Osteocyte (in vitro differentiated cells): ENCODE results near the gene TAF5L. TPM values are rescaled to one million over a fixed set of nuclear protein-coding genes. Genes with fewer than 3 reads are reported as not detected.
"Not testable (repeated sequence)": the region's sequence is repeated elsewhere in the genome, so short reads cannot be mapped to it uniquely, and the experiment has no call there.

Experiments used
- DNase-seq: peaks from one replicate; pipeline ENCODE4 v3.0.0; 2021; ENCODE audit warnings: mixed read lengths; ENCODE audit not compliant: unreplicated experiment; ENCODE audit errors: extremely low spot score
- H3K27ac Mint-ChIP-seq: one replicate; pipeline ENCODE4 v1.8.0; 2021; ENCODE audit warnings: mild to moderate bottlenecking, mixed read lengths; ENCODE audit not compliant: unreplicated experiment
- H3K27me3 Mint-ChIP-seq: one replicate; pipeline ENCODE4 v1.8.0; 2021; ENCODE audit warnings: mixed read lengths; ENCODE audit not compliant: unreplicated experiment
- H3K36me3 Mint-ChIP-seq: one replicate; pipeline ENCODE4 v1.8.0; 2021; ENCODE audit warnings: mixed read lengths; ENCODE audit not compliant: unreplicated experiment
- H3K4me1 Mint-ChIP-seq: one replicate; pipeline ENCODE4 v1.8.0; 2021; ENCODE audit warnings: mixed read lengths; ENCODE audit not compliant: unreplicated experiment
- H3K4me3 Mint-ChIP-seq: one replicate; pipeline ENCODE4 v1.8.0; 2021; ENCODE audit warnings: mild to moderate bottlenecking, moderate library complexity, mixed read lengths; ENCODE audit not compliant: unreplicated experiment
- H3K9me3 Mint-ChIP-seq: one replicate; pipeline ENCODE4 v1.8.0; 2021; ENCODE audit warnings: mixed read lengths; ENCODE audit not compliant: unreplicated experiment
- CTCF ChIP-seq: fragments of 200-600 bp; sonication (generic); IDR thresholded peaks from 2 replicates; pipeline ENCODE4 v1.5.0; 2021; ENCODE audit warnings: antibody characterized with exemption, mild to moderate bottlenecking, moderate library complexity
- total RNA-seq: library from RNA; stranded (reverse); gene quantifications from 2 replicates; pipeline ENCODE4 v1.2.1, GENCODE V29; 2021

The TAF5L gene
- total RNA-seq, 1 donor from 2014 or later = 18.3 TPM

GRCh38 chr1:229625071-229625914 lies 629 bp downstream of the TAF5L start:
- no peak for DNase-seq
- H3K27me3 Mint-ChIP-seq = no peaks in the 10 kb centered on the region
- H3K27ac Mint-ChIP-seq = peak overlapping the region; percentile 88
- no peak for TF ChIP-seq CTCF
- peaks cover 5% of the 10 kb centered on the region for H3K36me3 Mint-ChIP-seq
- peaks cover 39% of the 10 kb centered on the region for H3K4me1 Mint-ChIP-seq
- H3K4me3 Mint-ChIP-seq = peak overlapping the region; percentile 94
- no peaks in the 10 kb centered on the region for H3K9me3 Mint-ChIP-seq

GRCh38 chr1:229624521-229625070 lies 1.3 kb downstream of the TAF5L start:
- TF ChIP-seq CTCF = no peak
- Mint-ChIP-seq H3K27ac (peak overlapping the region; percentile 88), H3K4me3 (peak overlapping the region; percentile 94), H3K36me3 (peaks cover 5% of the 10 kb centered on the region), H3K4me1 (peaks cover 43% of the 10 kb centered on the region), H3K27me3 (no peaks in the 10 kb centered on the region), H3K9me3 (no peaks in the 10 kb centered on the region)
- DNase-seq = no peak

- TF ChIP-seq CTCF = no peak
- no peak overlapping the region for H3K27ac Mint-ChIP-seq
- no peak for DNase-seq
- no peaks in the 10 kb centered on the region for H3K9me3 Mint-ChIP-seq
- H3K4me3 Mint-ChIP-seq = peak overlapping the region; percentile 7
- H3K36me3 Mint-ChIP-seq = peaks cover 5% of the 10 kb centered on the region
- peaks cover 46% of the 10 kb centered on the region for H3K4me1 Mint-ChIP-seq
- no peaks in the 10 kb centered on the region for H3K27me3 Mint-ChIP-seq
Measured at GRCh38 chr1:229623838-229624237, 2.1 kb downstream of the TAF5L start.

GRCh38 chr1:229623225-229623624 lies 2.7 kb downstream of the TAF5L start:
- H3K4me3 Mint-ChIP-seq = no peak overlapping the region
- no peak overlapping the region for H3K27ac Mint-ChIP-seq
- no peak for DNase-seq
- no peaks in the 10 kb centered on the region for H3K36me3 Mint-ChIP-seq
- TF ChIP-seq CTCF = no peak
- no peaks in the 10 kb centered on the region for H3K9me3 Mint-ChIP-seq
- peaks cover 46% of the 10 kb centered on the region for H3K4me1 Mint-ChIP-seq
- H3K27me3 Mint-ChIP-seq = no peaks in the 10 kb centered on the region

GRCh38 chr1:229622641-229623120 lies 3.2 kb downstream of the TAF5L start:
- not testable (repeated sequence) for H3K27me3 Mint-ChIP-seq, DNase-seq, H3K9me3 Mint-ChIP-seq, H3K4me3 Mint-ChIP-seq, H3K36me3 Mint-ChIP-seq, H3K27ac Mint-ChIP-seq
- peaks cover 45% of the 10 kb centered on the region for H3K4me1 Mint-ChIP-seq
